Left renal cortex interstitium (tissue), 4 donors: ENCODE measurements around the gene KIF3A. TPM values are rescaled to one million over a fixed set of nuclear protein-coding genes. Genes with fewer than 3 reads are reported as not detected.
A peak's percentile ranks its signal among the peaks of the same experiment; 100 is the strongest.

ENCODE experiments used
- DNase-seq, 4 donors: peaks; one replicate each; pipeline ENCODE4 v3.0.0-alpha.2; 2013; ENCODE audit warnings: low read depth in 4 of 4, low spot score in 2 of 4, missing footprints in 1 of 4
- polyA plus RNA-seq, 4 donors: library from polyadenylated mRNA; unstranded; fragments of 120-200 nt; gene quantifications; one replicate each; pipeline ENCODE4 v1.2.1, GENCODE V29; 2013; ENCODE audit not compliant: insufficient read length in 4 of 4

Gene KIF3A
- polyA plus RNA-seq, 4 donors = 14.5 to 36.4 (median 24.5) TPM

GRCh38 chr5:132754947-132755346 lies 17.6 kb upstream of the KIF3A start:
- no peak for DNase-seq

- DNase-seq = no peak
These were observed 16.8 kb upstream of the KIF3A start for GRCh38 chr5:132754111-132754510.

- DNase-seq = no peak
These were observed 16.0 kb upstream of the KIF3A start for GRCh38 chr5:132753135-132753987.

GRCh38 chr5:132752581-132753125 lies 15.3 kb upstream of the KIF3A start:
- DNase-seq = no peak

GRCh38 chr5:132751971-132752580 lies 14.7 kb upstream of the KIF3A start:
- DNase-seq = no peak

- DNase-seq = no peak
These were observed 14.1 kb upstream of the KIF3A start for GRCh38 chr5:132751444-132751843.

GRCh38 chr5:132750471-132751230 lies 13.3 kb upstream of the KIF3A start:
- DNase-seq = no peak

GRCh38 chr5:132749506-132749905 lies 12.2 kb upstream of the KIF3A start:
- no peak for DNase-seq

- DNase-seq = no peak
These were observed 11.2 kb upstream of the KIF3A start for GRCh38 chr5:132748522-132749000.

- DNase-seq = no peak
These were observed 10.5 kb upstream of the KIF3A start for GRCh38 chr5:132747616-132748440.

GRCh38 chr5:132746954-132747615 lies 9.7 kb upstream of the KIF3A start, which contains the start of gene CCNI2:
CCNI2 (plus strand) TSS chr5:132747426; CDS start chr5:132747496, 70 bp downstream.
- DNase-seq = peak in 1 of 4 donors; percentile 62

- DNase-seq = no peak
These were observed 9.2 kb upstream of the KIF3A start for GRCh38 chr5:132746592-132746953.

- no peak for DNase-seq
These were observed 7.3 kb upstream of the KIF3A start for GRCh38 chr5:132744659-132745058.

GRCh38 chr5:132742626-132743025 lies 5.3 kb upstream of the KIF3A start:
- no peak for DNase-seq

- DNase-seq = no peak
These were observed 4.8 kb upstream of the KIF3A start for GRCh38 chr5:132742158-132742557.

- DNase-seq = no peak
These were observed 1.9 kb upstream of the KIF3A start for GRCh38 chr5:132739232-132739631.

GRCh38 chr5:132737982-132738681 lies 786 bp upstream of the KIF3A start:
- DNase-seq = no peak

GRCh38 chr5:132734687-132735086 lies 2.7 kb downstream of the KIF3A start:
- DNase-seq = no peak
